Measurements from ENCODE around the gene TBC1D16. TPM values are rescaled to one million over a fixed set of nuclear protein-coding genes. Genes with fewer than 3 reads are reported as not detected.
A peak's percentile ranks its signal among the peaks of the same experiment; 100 is the strongest.

Gene TBC1D16
- total RNA-seq, 3 donors from 2014 or later (not counting 1 experiment from before 2014, with no cell fraction given) = 0.49 to 1.00 (median 0.65) TPM

- Histone ChIP-seq H3K27me3 (ENCODE audit: control insufficient read depth, insufficient read depth, low read length) (no peaks in the 10 kb centered on the region), H3K27ac (ENCODE audit: low read length) (no peak overlapping the region), H3K4me1 (ENCODE audit: control insufficient read depth, insufficient read depth, low read length) (no peaks in the 10 kb centered on the region), H3K9me3 (ENCODE audit: control insufficient read depth, insufficient read depth, low read length) (no peaks in the 10 kb centered on the region), H3K36me3 (ENCODE audit: control insufficient read depth, insufficient read depth, low read length) (no peaks in the 10 kb centered on the region), H3K4me3 (ENCODE audit: low read length) (no peak overlapping the region)
- TF ChIP-seq CTCF (IDR thresholded peaks at IDR 0.05) = no peak
- 87% methylated on average over 4 of the region's 4 CpGs for WGBS (ENCODE audit: insufficient coverage)
- intact Hi-C loops (cut with micrococcal nuclease) = no loop called here
- Mint-ChIP-seq H3K4me1 (no peaks in the 10 kb centered on the region), H3K4me3 (no peak overlapping the region), H3K9me3 (no peaks in the 10 kb centered on the region), H3K27ac (no peak overlapping the region), H3K27me3 (ENCODE audit: low read depth in 2 of 2) (no peaks in the 10 kb centered on the region), H3K36me3 (no peaks in the 10 kb centered on the region)
- ATAC-seq (no peak), DNase-seq (no peak)
Observed at GRCh38 chr17:80045703-80046102, 10.0 kb upstream of the TBC1D16 start.

GRCh38 chr17:80043963-80044362, 8.3 kb upstream of the TBC1D16 start:
- no peak overlapping the region for H3K4me3 Mint-ChIP-seq
- Histone ChIP-seq H3K27ac (ENCODE audit: low read length) (no peak overlapping the region), H3K27me3 (ENCODE audit: control insufficient read depth, insufficient read depth, low read length) (no peaks in the 10 kb centered on the region), H3K4me1 (ENCODE audit: control insufficient read depth, insufficient read depth, low read length) (no peaks in the 10 kb centered on the region), H3K36me3 (ENCODE audit: control insufficient read depth, insufficient read depth, low read length) (no peaks in the 10 kb centered on the region), H3K9me3 (ENCODE audit: control insufficient read depth, insufficient read depth, low read length) (no peaks in the 10 kb centered on the region), H3K4me3 (ENCODE audit: low read length) (no peak overlapping the region)
- no peak for ATAC-seq
- 80% methylated on average over 6 of the region's 6 CpGs for WGBS (ENCODE audit: insufficient coverage)
- no peak overlapping the region for H3K27ac Mint-ChIP-seq
- intact Hi-C loops (cut with micrococcal nuclease) = no loop called here
- peaks cover 6 to 7% of the 10 kb centered on the region in 2 donors for H3K27me3 Mint-ChIP-seq (ENCODE audit: low read depth in 2 of 2)
- no peak for DNase-seq
- no peaks in the 10 kb centered on the region for H3K9me3 Mint-ChIP-seq
- no peaks in the 10 kb centered on the region for H3K36me3 Mint-ChIP-seq
- H3K4me1 Mint-ChIP-seq = no peaks in the 10 kb centered on the region
- no peak for TF ChIP-seq CTCF (IDR thresholded peaks at IDR 0.05)

GRCh38 chr17:80036715-80037477, 1.2 kb upstream of the TBC1D16 start:
- H3K27me3 Mint-ChIP-seq (ENCODE audit: low read depth in 2 of 2) = peaks cover 20 to 21% of the 10 kb centered on the region in 2 donors
- TF ChIP-seq CTCF (IDR thresholded peaks at IDR 0.05) = no peak
- H3K4me3 Mint-ChIP-seq = peak overlapping the region; percentile 89
- no peaks in the 10 kb centered on the region for H3K9me3 ChIP-seq (ENCODE audit: control insufficient read depth, insufficient read depth, low read length)
- peak overlapping the region; percentile 68 for H3K4me3 ChIP-seq (ENCODE audit: low read length)
- ATAC-seq = peak in 2 of 3 donors; percentile 4 to 28
- H3K9me3 Mint-ChIP-seq = no peaks in the 10 kb centered on the region
- H3K27me3 ChIP-seq (ENCODE audit: control insufficient read depth, insufficient read depth, low read length) = peaks cover 13% of the 10 kb centered on the region
- peak overlapping the region; percentile 22 for H3K27ac ChIP-seq (ENCODE audit: low read length)
- H3K36me3 ChIP-seq (ENCODE audit: control insufficient read depth, insufficient read depth, low read length) = no peaks in the 10 kb centered on the region
- intact Hi-C loops (cut with micrococcal nuclease) = no loop called here
- no peaks in the 10 kb centered on the region for H3K36me3 Mint-ChIP-seq
- peaks cover 20% of the 10 kb centered on the region for H3K4me1 ChIP-seq (ENCODE audit: control insufficient read depth, insufficient read depth, low read length)
- DNase-seq = peak in 1 of 2 donors; percentile 67
- peak overlapping the region; percentile 77 to 94 for H3K27ac Mint-ChIP-seq
- H3K4me1 Mint-ChIP-seq = peaks cover 13 to 20% of the 10 kb centered on the region in 2 donors
- WGBS (ENCODE audit: insufficient coverage) = 3% methylated on average over 52 of the region's 52 CpGs
